ENCODE measurements around the gene SKI. TPM values are rescaled to one million over a fixed set of nuclear protein-coding genes. Genes with fewer than 3 reads are reported as not detected.

The SKI gene
- total and polyA plus RNA-seq, 10 of the 15 experiments (the other 5 are each of a cell fraction or from before 2014, with no cell fraction given): 0.03 to 14.9 (median 0.96) TPM

- TF ChIP-seq PKNOX1 (IDR thresholded peaks at IDR 0.05) (no peak), CHD1 (IDR thresholded peaks at IDR 0.05; ENCODE audit: low read depth, low read length) (no peak), RAD21 (IDR thresholded peaks at IDR 0.05; ENCODE audit: insufficient read depth, low read depth, low read length) (no peak)
- TF ChIP-seq, protein P1, sequence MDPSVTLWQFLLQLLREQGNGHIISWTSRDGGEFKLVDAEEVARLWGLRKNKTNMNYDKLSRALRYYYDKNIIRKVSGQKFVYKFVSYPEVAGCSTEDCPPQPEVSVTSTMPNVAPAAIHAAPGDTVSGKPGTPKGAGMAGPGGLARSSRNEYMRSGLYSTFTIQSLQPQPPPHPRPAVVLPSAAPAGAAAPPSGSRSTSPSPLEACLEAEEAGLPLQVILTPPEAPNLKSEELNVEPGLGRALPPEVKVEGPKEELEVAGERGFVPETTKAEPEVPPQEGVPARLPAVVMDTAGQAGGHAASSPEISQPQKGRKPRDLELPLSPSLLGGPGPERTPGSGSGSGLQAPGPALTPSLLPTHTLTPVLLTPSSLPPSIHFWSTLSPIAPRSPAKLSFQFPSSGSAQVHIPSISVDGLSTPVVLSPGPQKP (IDR thresholded peaks at IDR 0.05; ENCODE audit: low read depth, low read length): no peak
Measured at GRCh38 chr1:2272686-2273400, 44.7 kb downstream of the SKI start (continued).

GRCh38 chr1:2273401-2274090 lies 45.4 kb downstream of the SKI start:
- no TSS peak for BruUV-seq (replicated peaks)
- no peak for TF ChIP-seq IKZF1 (conservative IDR thresholded peaks at IDR 0.05)
- no peak for TF ChIP-seq EZH2 (IDR thresholded peaks at IDR 0.05; ENCODE audit: borderline replicate concordance, control insufficient read depth, low read depth, low read length)
- TF ChIP-seq JUND (IDR thresholded peaks at IDR 0.05; ENCODE audit: low read depth, low read length): no peak
- no peak for TF ChIP-seq TARDBP (IDR thresholded peaks at IDR 0.05; ENCODE audit: borderline replicate concordance)
- no peak for TF ChIP-seq HDAC2 (IDR thresholded peaks at IDR 0.05)
- TF ChIP-seq PML (IDR thresholded peaks at IDR 0.05; ENCODE audit: low read length): no peak
- TF ChIP-seq ZBED1 (IDR thresholded peaks at IDR 0.05; ENCODE audit: borderline replicate concordance): no peak
- TF ChIP-seq ATF3 (IDR thresholded peaks at IDR 0.05; ENCODE audit: borderline replicate concordance, extremely low read depth, low read depth, low read length): no peak
- TF ChIP-seq MTA3 (IDR thresholded peaks at IDR 0.05; ENCODE audit: borderline replicate concordance, low read length): no peak
- no peak for TF ChIP-seq NFYB (IDR thresholded peaks at IDR 0.05; ENCODE audit: insufficient read depth, low read depth, low read length)
- TF ChIP-seq STAT3 (IDR thresholded peaks at IDR 0.05; ENCODE audit: low read depth, low read length): no peak
- no peak for TF ChIP-seq NFXL1 (IDR thresholded peaks at IDR 0.05; ENCODE audit: borderline replicate concordance)
- TF ChIP-seq, protein P2, sequence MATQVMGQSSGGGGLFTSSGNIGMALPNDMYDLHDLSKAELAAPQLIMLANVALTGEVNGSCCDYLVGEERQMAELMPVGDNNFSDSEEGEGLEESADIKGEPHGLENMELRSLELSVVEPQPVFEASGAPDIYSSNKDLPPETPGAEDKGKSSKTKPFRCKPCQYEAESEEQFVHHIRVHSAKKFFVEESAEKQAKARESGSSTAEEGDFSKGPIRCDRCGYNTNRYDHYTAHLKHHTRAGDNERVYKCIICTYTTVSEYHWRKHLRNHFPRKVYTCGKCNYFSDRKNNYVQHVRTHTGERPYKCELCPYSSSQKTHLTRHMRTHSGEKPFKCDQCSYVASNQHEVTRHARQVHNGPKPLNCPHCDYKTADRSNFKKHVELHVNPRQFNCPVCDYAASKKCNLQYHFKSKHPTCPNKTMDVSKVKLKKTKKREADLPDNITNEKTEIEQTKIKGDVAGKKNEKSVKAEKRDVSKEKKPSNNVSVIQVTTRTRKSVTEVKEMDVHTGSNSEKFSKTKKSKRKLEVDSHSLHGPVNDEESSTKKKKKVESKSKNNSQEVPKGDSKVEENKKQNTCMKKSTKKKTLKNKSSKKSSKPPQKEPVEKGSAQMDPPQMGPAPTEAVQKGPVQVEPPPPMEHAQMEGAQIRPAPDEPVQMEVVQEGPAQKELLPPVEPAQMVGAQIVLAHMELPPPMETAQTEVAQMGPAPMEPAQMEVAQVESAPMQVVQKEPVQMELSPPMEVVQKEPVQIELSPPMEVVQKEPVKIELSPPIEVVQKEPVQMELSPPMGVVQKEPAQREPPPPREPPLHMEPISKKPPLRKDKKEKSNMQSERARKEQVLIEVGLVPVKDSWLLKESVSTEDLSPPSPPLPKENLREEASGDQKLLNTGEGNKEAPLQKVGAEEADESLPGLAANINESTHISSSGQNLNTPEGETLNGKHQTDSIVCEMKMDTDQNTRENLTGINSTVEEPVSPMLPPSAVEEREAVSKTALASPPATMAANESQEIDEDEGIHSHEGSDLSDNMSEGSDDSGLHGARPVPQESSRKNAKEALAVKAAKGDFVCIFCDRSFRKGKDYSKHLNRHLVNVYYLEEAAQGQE (IDR thresholded peaks at IDR 0.05; ENCODE audit: low read depth, low read length): no peak

More at GRCh38 chr1:2273401-2274090, 45.4 kb downstream of the SKI start:
- Histone ChIP-seq H3K27me3 (replicated peaks in 1 of 2; ENCODE audit: control insufficient read depth in 2 of 2, insufficient read depth in 2 of 2, low read length in 1 of 2) (no peaks in the 10 kb centered on the region), H3K9ac (ENCODE audit: control insufficient read depth, insufficient read depth, low read length) (no peak overlapping the region), H3K27ac (ENCODE audit: control insufficient read depth, insufficient read depth) (no peak overlapping the region), H2AFZ (ENCODE audit: control insufficient read depth, low read depth, low read length) (no peak overlapping the region), H3K4me1 (ENCODE audit: control insufficient read depth, insufficient read depth, low read length) (no peaks in the 10 kb centered on the region), H3K9me3 (replicated peaks; ENCODE audit: control insufficient read depth, insufficient read depth, low read length) (no peaks in the 10 kb centered on the region; the same call in 2 of the 3 replicates), H3K79me2 (ENCODE audit: control insufficient read depth, insufficient read depth, low read length) (no peaks in the 10 kb centered on the region; the same call in 1 of the 2 replicates), H3K4me2 (ENCODE audit: control insufficient read depth, insufficient read depth) (no peak overlapping the region), H3K36me3 (ENCODE audit: control insufficient read depth in 2 of 2, insufficient read depth in 2 of 2, low read length in 1 of 2) (peaks cover 0 to 7% of the 10 kb centered on the region in 2 experiments; a peak in 2 of 4 replicates), H4K20me1 (ENCODE audit: control insufficient read depth, insufficient read depth) (no peaks in the 10 kb centered on the region), H3K4me3 (no peak overlapping the region)
- ChIA-PET CTCF (no interaction called here), POLR2A (no interaction called here), RAD21 (ENCODE audit: unreplicated experiment) (no interaction called here), SMC1A (ENCODE audit: uncharacterized antibody, unreplicated experiment) (no interaction called here)
- intact Hi-C loops (cut with micrococcal nuclease; ENCODE audit: unreplicated experiment): no loop called here
- ATAC-seq (no peak), FAIRE-seq (no peak), DNase-seq (ENCODE audit: low read depth, low spot score) (no peak)
- WGBS (ENCODE audit: insufficient coverage, insufficient replicate concordance, low lambda C conversion rate, missing lambda C conversion rate): 93% methylated on average over 29 of the region's 29 CpGs
- in situ Hi-C loops (cut with MboI): no loop called here
